HepG2 (cell line): ENCODE measurements around the gene MMP23B. TPM values are rescaled to one million over a fixed set of nuclear protein-coding genes. Genes with fewer than 3 reads are reported as not detected.

Source experiments
- CTCF ChIP-seq: sonication (generic); formaldehyde crosslinking; IDR thresholded peaks from 2 replicates; pipeline ENCODE4 v1.5.0; 2020; ENCODE audit warnings: mild to moderate bottlenecking, missing genetic modification reagents, moderate library complexity
- MLLT10 ChIP-seq: sonication (generic); formaldehyde crosslinking; IDR thresholded peaks from 2 replicates; pipeline ENCODE4 v1.4.0; 2020; ENCODE audit warnings: missing genetic modification reagents
- SOX13 ChIP-seq, 3 experiments: fragments of 450-650 bp in 1 of 3; sonication (generic) in 1 of 3; formaldehyde crosslinking in 1 of 3; IDR thresholded peaks in 2 of 3; conservative IDR thresholded peaks in 1 of 3; 2 replicates each; pipeline versions ENCODE4 v1.5.0 to v1.6.1; 2016 to 2020; ENCODE audit warnings: antibody characterized with exemption in 1 of 3, mild to moderate bottlenecking in 1 of 3, missing compliant biosample characterization in 1 of 3, missing genetic modification reagents in 1 of 3, moderate library complexity in 1 of 3
- THAP11 ChIP-seq: IDR thresholded peaks from 2 replicates; pipeline ENCODE4 v1.6.1; 2016; ENCODE audit warnings: missing biosample characterization, missing genetic modification reagents
- ZBTB38 ChIP-seq: sonication (generic); formaldehyde crosslinking; IDR thresholded peaks from 2 replicates; pipeline ENCODE4 v1.5.1; 2020; ENCODE audit warnings: mild to moderate bottlenecking, missing genetic modification reagents
- ZNF205 ChIP-seq: IDR thresholded peaks from 2 replicates; pipeline ENCODE4 v1.6.1; 2018; ENCODE audit warnings: missing biosample characterization, missing genetic modification reagents
- ZNF263 ChIP-seq: sonication (generic); formaldehyde crosslinking; IDR thresholded peaks from 2 replicates; pipeline ENCODE4 v1.4.0; 2020; ENCODE audit warnings: missing genetic modification reagents
- ZNF3 ChIP-seq: IDR thresholded peaks from 2 replicates; pipeline ENCODE4 v1.7.0; 2017; ENCODE audit warnings: inconsistent platforms
- ZNF512B ChIP-seq: sonication (generic); formaldehyde crosslinking; IDR thresholded peaks from 2 replicates; pipeline ENCODE4 v1.5.1; 2020; ENCODE audit warnings: missing genetic modification reagents, mild to moderate bottlenecking, borderline replicate concordance
- ZSCAN21 ChIP-seq: sonication (generic); formaldehyde crosslinking; IDR thresholded peaks from 2 replicates; pipeline ENCODE4 v1.8.0; 2022; ENCODE audit warnings: mild to moderate bottlenecking, missing genetic modification reagents, moderate library complexity, borderline replicate concordance
- polyA plus RNA-seq, 8 experiments: library from polyadenylated mRNA; depleted of rRNA in 3 of 8; stranded (reverse) in 7 of 8; unstranded in 1 of 8; fragments of >200 nt; fragmentation: Illumina TruSeq in 4 of 8; extraction: Trizol in 4 of 8; gene quantifications; 2 replicates each; pipeline versions ENCODE4 v1.2.1 to v1.2.3, GENCODE V29; 2011 to 2016; ENCODE audit warnings: low read depth in 4 of 8, missing spikeins in 1 of 8, mixed read lengths in 1 of 8; ENCODE audit not compliant: insufficient read depth in 1 of 8
- total RNA-seq, 5 experiments: library from RNA; depleted of rRNA; stranded (reverse); fragments of >200 nt; fragmentation: Illumina TruSeq; extraction: Trizol; gene quantifications; 2 replicates each; pipeline ENCODE4 v1.2.3, GENCODE V29; 2016; ENCODE audit warnings: low read depth in 1 of 5

MMP23B gene
- total and polyA plus RNA-seq, 2 of the 13 experiments (the other 11 are each of a cell fraction or from before 2014, with no cell fraction given), result 0.61 to 0.75 TPM

GRCh38 chr1:1597275-1597930 is 34.6 kb upstream of the MMP23B start (continued):
- TF ChIP-seq THAP11 (no peak), CTCF (CRISPR knock-in tag) (peak; percentile 54), ZNF205 (CRISPR knock-in tag) (no peak), ZBTB38 (CRISPR knock-in tag) (no peak), SOX13 (IDR thresholded peaks at IDR 0.05) (no peak), SOX13 (CRISPR knock-in tag; conservative IDR thresholded peaks at IDR 0.05 in 1 of 2, IDR thresholded peaks at IDR 0.05 in 1 of 2) (0 out of 4 replicates have a peak, but pooled peaks of 1 of the 2 experiments have one; percentile 15), ZSCAN21 (0 out of 2 replicates have a peak, but pooled peaks have one; percentile 30), ZNF512B (CRISPR knock-in tag) (peak; percentile 32; the same call in 1 of the 2 replicates), ZNF3 (CRISPR knock-in tag) (no peak), ZNF263 (CRISPR knock-in tag) (no peak; the same call in 1 of the 2 replicates), MLLT10 (CRISPR knock-in tag) (no peak)
